Osteocyte (in vitro differentiated cells): ENCODE data around the gene SDK2. TPM values are rescaled to one million over a fixed set of nuclear protein-coding genes. Genes with fewer than 3 reads are reported as not detected.

ENCODE experiments used
- DNase-seq: peaks from one replicate; pipeline ENCODE4 v3.0.0; 2021; ENCODE audit warnings: mixed read lengths; ENCODE audit not compliant: unreplicated experiment; ENCODE audit errors: extremely low spot score
- H3K27ac Mint-ChIP-seq: one replicate; pipeline ENCODE4 v1.8.0; 2021; ENCODE audit warnings: mild to moderate bottlenecking, mixed read lengths; ENCODE audit not compliant: unreplicated experiment
- H3K27me3 Mint-ChIP-seq: one replicate; pipeline ENCODE4 v1.8.0; 2021; ENCODE audit warnings: mixed read lengths; ENCODE audit not compliant: unreplicated experiment
- H3K36me3 Mint-ChIP-seq: one replicate; pipeline ENCODE4 v1.8.0; 2021; ENCODE audit warnings: mixed read lengths; ENCODE audit not compliant: unreplicated experiment
- H3K4me1 Mint-ChIP-seq: one replicate; pipeline ENCODE4 v1.8.0; 2021; ENCODE audit warnings: mixed read lengths; ENCODE audit not compliant: unreplicated experiment
- H3K4me3 Mint-ChIP-seq: one replicate; pipeline ENCODE4 v1.8.0; 2021; ENCODE audit warnings: mild to moderate bottlenecking, moderate library complexity, mixed read lengths; ENCODE audit not compliant: unreplicated experiment
- H3K9me3 Mint-ChIP-seq: one replicate; pipeline ENCODE4 v1.8.0; 2021; ENCODE audit warnings: mixed read lengths; ENCODE audit not compliant: unreplicated experiment
- total RNA-seq: library from RNA; stranded (reverse); gene quantifications from 2 replicates; pipeline ENCODE4 v1.2.1, GENCODE V29; 2021
- TF ChIP-seq, protein P1 (sequence below): fragments of 200-600 bp; sonication (generic); IDR thresholded peaks from 2 replicates; pipeline ENCODE4 v1.5.0; 2021; ENCODE audit warnings: antibody characterized with exemption, mild to moderate bottlenecking, moderate library complexity

Gene SDK2
- total RNA-seq, 1 donor from 2014 or later, result 16.5 TPM

DNA sequence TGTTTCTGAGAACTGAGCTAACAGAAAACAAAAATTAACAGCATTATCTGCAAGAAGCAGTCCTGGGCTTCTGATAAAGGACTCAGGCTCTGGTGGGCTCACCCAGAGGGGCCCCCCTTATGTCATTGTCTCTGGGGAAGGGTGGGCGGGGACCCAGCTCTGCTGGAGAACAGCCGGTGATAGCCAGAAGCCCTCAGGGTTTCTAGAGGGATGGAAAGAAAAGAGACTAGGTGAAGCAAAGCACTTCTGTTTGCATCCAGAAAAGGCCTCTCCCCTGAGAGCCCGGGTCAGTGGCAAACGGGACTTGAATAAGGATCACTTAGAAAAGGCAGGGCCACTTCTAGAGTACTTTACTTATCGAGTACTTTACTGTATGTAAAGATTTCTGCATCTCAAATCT, 325.4 kb downstream of the SDK2 start:
- no peaks in the 10 kb centered on the region for H3K9me3 Mint-ChIP-seq
- no peaks in the 10 kb centered on the region for H3K27me3 Mint-ChIP-seq
- H3K4me3 Mint-ChIP-seq, result no peak overlapping the region
- H3K4me1 Mint-ChIP-seq, result peaks cover 54% of the 10 kb centered on the region
- DNase-seq, result no peak
- H3K36me3 Mint-ChIP-seq, result no peaks in the 10 kb centered on the region
- H3K27ac Mint-ChIP-seq, result no peak overlapping the region
- TF ChIP-seq, protein P1, sequence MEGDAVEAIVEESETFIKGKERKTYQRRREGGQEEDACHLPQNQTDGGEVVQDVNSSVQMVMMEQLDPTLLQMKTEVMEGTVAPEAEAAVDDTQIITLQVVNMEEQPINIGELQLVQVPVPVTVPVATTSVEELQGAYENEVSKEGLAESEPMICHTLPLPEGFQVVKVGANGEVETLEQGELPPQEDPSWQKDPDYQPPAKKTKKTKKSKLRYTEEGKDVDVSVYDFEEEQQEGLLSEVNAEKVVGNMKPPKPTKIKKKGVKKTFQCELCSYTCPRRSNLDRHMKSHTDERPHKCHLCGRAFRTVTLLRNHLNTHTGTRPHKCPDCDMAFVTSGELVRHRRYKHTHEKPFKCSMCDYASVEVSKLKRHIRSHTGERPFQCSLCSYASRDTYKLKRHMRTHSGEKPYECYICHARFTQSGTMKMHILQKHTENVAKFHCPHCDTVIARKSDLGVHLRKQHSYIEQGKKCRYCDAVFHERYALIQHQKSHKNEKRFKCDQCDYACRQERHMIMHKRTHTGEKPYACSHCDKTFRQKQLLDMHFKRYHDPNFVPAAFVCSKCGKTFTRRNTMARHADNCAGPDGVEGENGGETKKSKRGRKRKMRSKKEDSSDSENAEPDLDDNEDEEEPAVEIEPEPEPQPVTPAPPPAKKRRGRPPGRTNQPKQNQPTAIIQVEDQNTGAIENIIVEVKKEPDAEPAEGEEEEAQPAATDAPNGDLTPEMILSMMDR, result no peak

DNA sequence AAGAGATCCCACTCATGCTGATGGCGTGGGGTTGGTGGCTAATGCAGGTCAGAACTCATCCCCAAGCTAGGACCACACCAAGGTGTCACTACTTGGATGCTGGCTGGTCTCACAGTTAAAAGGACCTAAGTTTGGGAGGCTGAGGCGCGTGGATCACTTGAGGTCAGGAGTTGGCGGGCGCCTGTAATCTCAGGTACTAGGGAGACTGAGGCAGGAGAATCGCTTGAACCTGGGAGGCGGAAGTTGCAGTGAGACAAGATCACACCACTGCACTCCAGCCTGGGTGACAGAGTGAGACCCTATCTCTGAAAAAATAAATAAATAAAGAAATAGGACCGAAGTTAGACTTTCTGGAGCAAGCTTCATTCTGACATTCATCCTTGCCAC, 325.8 kb downstream of the SDK2 start:
- DNase-seq, result no peak
- no peak overlapping the region for H3K4me3 Mint-ChIP-seq
- H3K9me3 Mint-ChIP-seq, result no peaks in the 10 kb centered on the region
- no peak overlapping the region for H3K27ac Mint-ChIP-seq
- H3K4me1 Mint-ChIP-seq, result peaks cover 50% of the 10 kb centered on the region
- no peaks in the 10 kb centered on the region for H3K27me3 Mint-ChIP-seq
- H3K36me3 Mint-ChIP-seq, result no peaks in the 10 kb centered on the region
- TF ChIP-seq, protein P1, result no peak

DNA sequence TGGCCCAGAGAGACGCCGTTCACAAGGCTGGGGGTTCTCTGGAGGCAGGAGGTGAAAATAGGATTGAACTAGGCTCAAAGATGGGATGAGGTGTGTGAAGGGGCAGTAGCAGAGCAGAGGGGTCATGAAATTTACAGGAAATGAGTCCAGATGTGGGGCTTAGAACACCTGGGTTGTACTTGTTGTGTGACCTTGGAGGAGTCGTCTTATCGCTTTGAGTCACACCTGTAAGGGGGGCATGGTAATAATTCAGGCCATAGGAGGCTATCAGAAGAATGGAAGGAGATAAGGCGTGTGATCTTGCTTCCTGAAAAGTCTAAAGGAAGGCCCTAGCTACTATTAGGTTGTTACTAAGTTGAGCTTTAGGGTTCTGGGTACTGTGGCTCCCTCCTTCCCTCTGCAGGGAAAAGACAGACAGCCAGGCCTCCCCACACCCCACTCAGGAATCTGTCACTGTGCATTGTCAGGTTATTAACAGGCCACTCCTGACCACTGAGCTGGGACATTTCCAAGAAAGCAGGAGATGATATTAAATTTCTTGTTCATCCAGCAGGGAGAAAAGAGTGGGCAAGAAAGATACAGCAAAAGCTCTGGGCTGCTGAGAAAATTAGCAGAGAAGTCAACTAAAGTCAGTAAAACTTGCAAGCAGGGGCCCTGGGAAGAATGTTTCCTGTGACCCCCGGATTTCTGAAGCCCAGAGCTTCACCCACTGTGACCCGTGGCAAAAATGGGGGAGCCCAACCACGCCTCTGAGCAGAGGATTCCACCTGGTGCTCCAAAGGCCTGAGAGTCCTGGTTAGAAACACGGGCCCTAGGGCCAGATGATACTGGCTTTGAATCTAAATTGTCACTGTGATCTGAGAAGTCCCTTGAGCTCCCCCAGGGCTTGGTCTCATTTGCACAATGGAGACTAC, 326.5 kb downstream of the SDK2 start:
- no peaks in the 10 kb centered on the region for H3K9me3 Mint-ChIP-seq
- H3K4me1 Mint-ChIP-seq, result peaks cover 50% of the 10 kb centered on the region
- peak overlapping the region; percentile 71 for H3K27ac Mint-ChIP-seq
- no peak for DNase-seq
- H3K36me3 Mint-ChIP-seq, result no peaks in the 10 kb centered on the region
- TF ChIP-seq, protein P1, result no peak
- no peak overlapping the region for H3K4me3 Mint-ChIP-seq
- no peaks in the 10 kb centered on the region for H3K27me3 Mint-ChIP-seq

DNA sequence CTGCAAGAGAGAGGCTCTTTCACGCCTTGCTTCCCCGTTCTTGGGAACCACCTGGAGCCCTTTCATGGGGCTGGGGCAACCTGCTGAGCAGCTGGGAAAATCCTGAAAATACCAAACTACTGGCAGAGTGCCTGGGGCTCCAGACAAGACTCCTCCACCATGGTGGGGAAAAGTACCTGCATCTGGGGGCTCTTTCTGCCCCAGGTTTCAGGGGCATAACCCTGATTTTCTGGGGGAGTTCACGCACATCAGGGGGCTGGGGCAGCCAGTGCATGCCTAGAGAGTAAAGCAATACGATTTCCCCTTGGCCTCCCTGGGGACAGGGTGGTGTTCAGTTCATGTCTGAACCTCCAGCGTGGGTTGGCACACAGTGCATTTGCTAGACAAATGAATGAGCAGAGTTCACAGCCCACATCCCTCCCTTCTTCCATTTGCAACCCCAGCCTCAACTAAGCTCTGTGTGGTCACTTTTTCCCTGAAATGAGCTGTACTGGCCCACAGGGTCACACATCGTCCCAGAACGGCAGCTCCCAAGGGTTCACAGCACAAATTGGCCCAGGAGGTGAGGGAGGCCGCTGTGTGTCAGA, 327.2 kb downstream of the SDK2 start:
- Mint-ChIP-seq H3K36me3 (no peaks in the 10 kb centered on the region), H3K9me3 (no peaks in the 10 kb centered on the region), H3K4me1 (peaks cover 47% of the 10 kb centered on the region), H3K27me3 (no peaks in the 10 kb centered on the region), H3K4me3 (no peak overlapping the region), H3K27ac (peak overlapping the region; percentile 71)
- no peak for DNase-seq
- TF ChIP-seq, protein P1, result no peak

DNA sequence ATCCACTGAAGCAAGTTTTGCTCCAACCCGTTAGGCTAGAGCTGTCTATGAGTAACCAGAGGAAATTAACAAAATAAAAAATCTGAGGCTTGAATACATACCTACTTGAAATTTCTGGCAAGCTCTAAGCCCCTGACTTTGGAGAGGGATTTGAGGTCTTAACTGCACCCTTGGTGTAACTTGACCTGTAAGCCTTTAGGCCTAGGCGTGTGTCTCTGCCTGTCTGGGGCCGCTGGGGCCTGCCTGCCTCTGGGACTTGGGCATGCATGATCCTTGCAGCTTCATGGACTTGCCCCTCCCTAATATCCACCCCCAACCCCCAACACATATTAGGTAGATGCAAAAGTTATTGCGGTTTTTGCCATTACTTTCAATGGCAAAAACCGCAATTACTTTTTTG, 328.8 kb downstream of the SDK2 start:
- H3K27me3 Mint-ChIP-seq, result no peaks in the 10 kb centered on the region
- no peak for DNase-seq

More for the DNA sequence above, 328.8 kb downstream of the SDK2 start:
- H3K9me3 Mint-ChIP-seq, result no peaks in the 10 kb centered on the region
- peaks cover 38% of the 10 kb centered on the region for H3K4me1 Mint-ChIP-seq
- H3K27ac Mint-ChIP-seq, result no peak overlapping the region
- TF ChIP-seq, protein P1, result no peak
- no peak overlapping the region for H3K4me3 Mint-ChIP-seq
- H3K36me3 Mint-ChIP-seq, result no peaks in the 10 kb centered on the region
